SK-N-SH treated with all-trans-retinoic acid at 6 μM for 48 hours (cell line): ENCODE measurements around the gene RAP1A.

Experiments
- ATAC-seq: fragments of 200-7000 bp; cut with Tn5 transposase; 3 replicates; pipeline ENCODE4 v1.9.1; 2020; ENCODE audit warnings: mild to moderate bottlenecking, moderate library complexity
- ARNTL ChIP-seq: fragments of 450-650 bp; formaldehyde crosslinking; IDR thresholded peaks from 2 replicates; pipeline ENCODE4 v1.5.0; 2020; ENCODE audit warnings: low read depth, mild to moderate bottlenecking, moderate library complexity, borderline replicate concordance
- BACH2 ChIP-seq: fragments of 250-450 bp; sonication (Bioruptor Pico); IDR thresholded peaks from 2 replicates; pipeline ENCODE4 v1.9.0; 2021; ENCODE audit warnings: mild to moderate bottlenecking, borderline replicate concordance
- CREB5 ChIP-seq: fragments of 250-450 bp; sonication (Bioruptor Pico); IDR thresholded peaks from 2 replicates; pipeline ENCODE4 v1.5.1; 2020; ENCODE audit warnings: low read depth, mild to moderate bottlenecking, moderate library complexity
- CSDC2 ChIP-seq: fragments of 250-450 bp; sonication (Bioruptor Pico); IDR thresholded peaks from 2 replicates; pipeline ENCODE4 v1.5.0; 2020; ENCODE audit warnings: mild to moderate bottlenecking, moderate library complexity
- ESRRG ChIP-seq: fragments of 250-450 bp; sonication (Bioruptor Pico); IDR thresholded peaks from 2 replicates; pipeline ENCODE4 v1.6.1; 2021; ENCODE audit warnings: mild to moderate bottlenecking
- GLIS3 ChIP-seq: fragments of 250-450 bp; sonication (Bioruptor Pico); IDR thresholded peaks from 2 replicates; pipeline ENCODE4 v1.5.0; 2020; ENCODE audit warnings: mild to moderate bottlenecking, moderate library complexity
- ISL1 ChIP-seq: fragments of 250-450 bp; sonication (Bioruptor Pico); IDR thresholded peaks from 2 replicates; pipeline ENCODE4 v2.1.2; 2022; ENCODE audit warnings: mild to moderate bottlenecking, moderate library complexity
- OSR1 ChIP-seq: fragments of 250-450 bp; sonication (Bioruptor Pico); IDR thresholded peaks from 2 replicates; pipeline ENCODE4 v1.8.0; 2022; ENCODE audit warnings: moderate library complexity, mild to moderate bottlenecking, inconsistent platforms
- PATZ1 ChIP-seq: fragments of 250-450 bp; sonication (Bioruptor Pico); IDR thresholded peaks from 2 replicates; pipeline ENCODE4 v1.8.0; 2020; ENCODE audit warnings: mild to moderate bottlenecking, moderate library complexity, borderline replicate concordance
- POU6F1 ChIP-seq: fragments of 250-450 bp; sonication (Bioruptor Pico); IDR thresholded peaks from 2 replicates; pipeline ENCODE4 v1.8.0; 2021; ENCODE audit warnings: low read depth, mild to moderate bottlenecking, moderate library complexity, borderline replicate concordance
- SNAI2 ChIP-seq: fragments of 250-450 bp; sonication (Bioruptor Pico); IDR thresholded peaks from 2 replicates; pipeline ENCODE4 v1.5.0; 2020; ENCODE audit warnings: mild to moderate bottlenecking, moderate library complexity
- TCF4 ChIP-seq: fragments of 250-450 bp; sonication (Bioruptor Pico); IDR thresholded peaks from 2 replicates; pipeline ENCODE4 v1.8.0; 2021; ENCODE audit warnings: mild to moderate bottlenecking, moderate library complexity, borderline replicate concordance
- TOX ChIP-seq: fragments of 250-450 bp; sonication (Bioruptor Pico); IDR thresholded peaks from 2 replicates; pipeline ENCODE4 v1.8.0; 2021; ENCODE audit warnings: mild to moderate bottlenecking, moderate library complexity, borderline replicate concordance
- TSHZ2 ChIP-seq: fragments of 250-450 bp; sonication (Bioruptor Pico); IDR thresholded peaks from 2 replicates; pipeline ENCODE4 v1.5.0; 2020; ENCODE audit warnings: mild to moderate bottlenecking, moderate library complexity
- ZC3H10 ChIP-seq: fragments of 250-450 bp; sonication (Bioruptor Pico); IDR thresholded peaks from 2 replicates; pipeline ENCODE4 v1.5.1; 2021; ENCODE audit warnings: mild to moderate bottlenecking, moderate library complexity
- ZNF70 ChIP-seq: fragments of 450-650 bp; formaldehyde crosslinking; IDR thresholded peaks from 2 replicates; pipeline ENCODE4 v1.5.0; 2020; ENCODE audit warnings: mild to moderate bottlenecking, moderate library complexity
- ZNF8 ChIP-seq: fragments of 450-650 bp; formaldehyde crosslinking; IDR thresholded peaks from 2 replicates; pipeline ENCODE4 v1.5.0; 2020; ENCODE audit warnings: mild to moderate bottlenecking, moderate library complexity

The RAP1A gene

GRCh38 chr1:111716333-111716732 lies 96.7 kb downstream of the RAP1A start:
- TF ChIP-seq ARNTL (no peak), ESRRG (no peak)
- TF ChIP-seq, all 23 proteins: peak for 0

GRCh38 chr1:111717450-111717849 lies 97.9 kb downstream of the RAP1A start:
- ATAC-seq = no peak
- TF ChIP-seq ISL1 (CRISPR knock-in tag) (no peak), ZNF8 (CRISPR knock-in tag) (no peak), CSDC2 (no peak), TCF4 (no peak), TOX (CRISPR knock-in tag) (no peak), ESRRG (no peak), BACH2 (CRISPR knock-in tag) (no peak), PATZ1 (CRISPR knock-in tag) (no peak), ZNF70 (CRISPR knock-in tag) (no peak), GLIS3 (CRISPR knock-in tag) (no peak), SNAI2 (CRISPR knock-in tag) (no peak), OSR1 (no peak), CREB5 (CRISPR knock-in tag) (no peak), ZC3H10 (CRISPR knock-in tag) (no peak)
- TF ChIP-seq, all 23 proteins: peak for 0

More at GRCh38 chr1:111716333-111716732, 96.7 kb downstream of the RAP1A start:
- no peak for ATAC-seq

- no peak for ATAC-seq
Observed at GRCh38 chr1:111719135-111719534, 99.5 kb downstream of the RAP1A start.

GRCh38 chr1:111719674-111720132 lies 100.1 kb downstream of the RAP1A start:
- TF ChIP-seq SNAI2 (CRISPR knock-in tag) = no peak
- no peak for ATAC-seq

More at GRCh38 chr1:111719135-111719534, 99.5 kb downstream of the RAP1A start:
- TF ChIP-seq ZNF8 (CRISPR knock-in tag) (no peak), ZNF70 (CRISPR knock-in tag) (no peak)

GRCh38 chr1:111720274-111720976 lies 100.8 kb downstream of the RAP1A start:
- no peak for TF ChIP-seq TSHZ2 (CRISPR knock-in tag)
- no peak for TF ChIP-seq SNAI2 (CRISPR knock-in tag)
- TF ChIP-seq ZNF70 (CRISPR knock-in tag) = no peak
- TF ChIP-seq PATZ1 (CRISPR knock-in tag) = no peak
- no peak for TF ChIP-seq ZNF8 (CRISPR knock-in tag)
- no peak for TF ChIP-seq TCF4
- no peak for TF ChIP-seq POU6F1 (CRISPR knock-in tag)
- no peak for ATAC-seq
